ENCODE data around the gene ORAI2.
A peak's percentile ranks its signal among the peaks of the same experiment; 100 is the strongest.
"Not testable (repeated sequence)": the region's sequence is repeated elsewhere in the genome, so short reads cannot be mapped to it uniquely, and the experiment has no call there.

Gene ORAI2

GRCh38 chr7:102407910-102408309, 25.5 kb upstream of the ORAI2 start:
- Mint-ChIP-seq H3K4me1 (ENCODE audit: low read depth) (peaks cover 12% of the 10 kb centered on the region), H3K9me3 (peaks cover 6% of the 10 kb centered on the region), H3K4me3 (no peak overlapping the region), H3K36me3 (ENCODE audit: low read depth) (peaks cover 49% of the 10 kb centered on the region), H3K27me3 (ENCODE audit: low read depth) (no peaks in the 10 kb centered on the region), H3K27ac (no peak overlapping the region)

- not testable (repeated sequence) for H3K9me3 Mint-ChIP-seq; H3K27me3 Mint-ChIP-seq (ENCODE audit: low read depth); H3K4me3 Mint-ChIP-seq; H3K27ac Mint-ChIP-seq
- peaks cover 47% of the 10 kb centered on the region for H3K36me3 Mint-ChIP-seq (ENCODE audit: low read depth)
- peaks cover 14% of the 10 kb centered on the region for H3K4me1 Mint-ChIP-seq (ENCODE audit: low read depth)
Measured at GRCh38 chr7:102408530-102408929, 24.8 kb upstream of the ORAI2 start.

- Mint-ChIP-seq H3K4me3 (no peak overlapping the region), H3K27ac (peak overlapping the region; percentile 58), H3K27me3 (ENCODE audit: low read depth) (no peaks in the 10 kb centered on the region), H3K9me3 (peaks cover 6% of the 10 kb centered on the region), H3K4me1 (ENCODE audit: low read depth) (peaks cover 16% of the 10 kb centered on the region), H3K36me3 (ENCODE audit: low read depth) (peaks cover 44% of the 10 kb centered on the region)
Measured at GRCh38 chr7:102409340-102409739, 24.0 kb upstream of the ORAI2 start.

GRCh38 chr7:102410123-102410522, 23.3 kb upstream of the ORAI2 start:
- Mint-ChIP-seq H3K4me1 (ENCODE audit: low read depth) (peaks cover 18% of the 10 kb centered on the region), H3K9me3 (peaks cover 6% of the 10 kb centered on the region), H3K36me3 (ENCODE audit: low read depth) (peaks cover 44% of the 10 kb centered on the region), H3K4me3 (no peak overlapping the region), H3K27ac (peak overlapping the region; percentile 27), H3K27me3 (ENCODE audit: low read depth) (no peaks in the 10 kb centered on the region)

GRCh38 chr7:102410918-102411317, 22.5 kb upstream of the ORAI2 start:
- Mint-ChIP-seq H3K4me1 (ENCODE audit: low read depth) (peaks cover 26% of the 10 kb centered on the region), H3K9me3 (peaks cover 6% of the 10 kb centered on the region), H3K4me3 (no peak overlapping the region), H3K27me3 (ENCODE audit: low read depth) (no peaks in the 10 kb centered on the region), H3K36me3 (ENCODE audit: low read depth) (peaks cover 49% of the 10 kb centered on the region), H3K27ac (no peak overlapping the region)

GRCh38 chr7:102412548-102412947, 20.8 kb upstream of the ORAI2 start:
- Mint-ChIP-seq H3K27ac (no peak overlapping the region), H3K4me3 (no peak overlapping the region), H3K27me3 (ENCODE audit: low read depth) (no peaks in the 10 kb centered on the region), H3K9me3 (peaks cover 6% of the 10 kb centered on the region), H3K4me1 (ENCODE audit: low read depth) (peaks cover 40% of the 10 kb centered on the region), H3K36me3 (ENCODE audit: low read depth) (peaks cover 47% of the 10 kb centered on the region)

- Mint-ChIP-seq H3K4me3 (no peak overlapping the region), H3K27ac (no peak overlapping the region), H3K36me3 (ENCODE audit: low read depth) (peaks cover 43% of the 10 kb centered on the region), H3K4me1 (ENCODE audit: low read depth) (peaks cover 42% of the 10 kb centered on the region), H3K27me3 (ENCODE audit: low read depth) (no peaks in the 10 kb centered on the region), H3K9me3 (peaks cover 6% of the 10 kb centered on the region)
Measured at GRCh38 chr7:102413091-102413490, 20.3 kb upstream of the ORAI2 start.

GRCh38 chr7:102413611-102414010, 19.8 kb upstream of the ORAI2 start:
- Mint-ChIP-seq H3K27ac (peak overlapping the region; percentile 67), H3K27me3 (ENCODE audit: low read depth) (no peaks in the 10 kb centered on the region), H3K9me3 (peaks cover 6% of the 10 kb centered on the region), H3K4me3 (no peak overlapping the region), H3K36me3 (ENCODE audit: low read depth) (peaks cover 40% of the 10 kb centered on the region), H3K4me1 (ENCODE audit: low read depth) (peaks cover 45% of the 10 kb centered on the region)

GRCh38 chr7:102415685-102416225, 17.6 kb upstream of the ORAI2 start:
- Mint-ChIP-seq H3K9me3 (no peaks in the 10 kb centered on the region), H3K4me1 (ENCODE audit: low read depth) (peaks cover 57% of the 10 kb centered on the region), H3K27me3 (ENCODE audit: low read depth) (no peaks in the 10 kb centered on the region), H3K4me3 (peak overlapping the region; percentile 82), H3K36me3 (ENCODE audit: low read depth) (peaks cover 38% of the 10 kb centered on the region), H3K27ac (peak overlapping the region; percentile 99)

- peaks cover 43% of the 10 kb centered on the region for H3K36me3 Mint-ChIP-seq (ENCODE audit: low read depth)
Measured at GRCh38 chr7:102416406-102416805, 17.0 kb upstream of the ORAI2 start.

GRCh38 chr7:102417105-102417504, 16.3 kb upstream of the ORAI2 start:
- Mint-ChIP-seq H3K27ac (peak overlapping the region; percentile 99), H3K36me3 (ENCODE audit: low read depth) (peaks cover 37% of the 10 kb centered on the region), H3K4me3 (peak overlapping the region; percentile 53), H3K9me3 (no peaks in the 10 kb centered on the region), H3K27me3 (ENCODE audit: low read depth) (no peaks in the 10 kb centered on the region), H3K4me1 (ENCODE audit: low read depth) (peaks cover 62% of the 10 kb centered on the region)

More at GRCh38 chr7:102416406-102416805, 17.0 kb upstream of the ORAI2 start:
- H3K9me3 Mint-ChIP-seq: no peaks in the 10 kb centered on the region
- peak overlapping the region; percentile 99 for H3K27ac Mint-ChIP-seq
- H3K27me3 Mint-ChIP-seq (ENCODE audit: low read depth): no peaks in the 10 kb centered on the region
- H3K4me3 Mint-ChIP-seq: peak overlapping the region; percentile 82
- peaks cover 62% of the 10 kb centered on the region for H3K4me1 Mint-ChIP-seq (ENCODE audit: low read depth)

GRCh38 chr7:102418592-102418991, 14.8 kb upstream of the ORAI2 start:
- H3K4me1 Mint-ChIP-seq (ENCODE audit: low read depth): peaks cover 57% of the 10 kb centered on the region
- peaks cover 36% of the 10 kb centered on the region for H3K36me3 Mint-ChIP-seq (ENCODE audit: low read depth)
- no peaks in the 10 kb centered on the region for H3K27me3 Mint-ChIP-seq (ENCODE audit: low read depth)
- no peaks in the 10 kb centered on the region for H3K9me3 Mint-ChIP-seq
- peak overlapping the region; percentile 17 for H3K4me3 Mint-ChIP-seq
- H3K27ac Mint-ChIP-seq: peak overlapping the region; percentile 76

- Mint-ChIP-seq H3K36me3 (ENCODE audit: low read depth) (peaks cover 45% of the 10 kb centered on the region), H3K9me3 (no peaks in the 10 kb centered on the region), H3K27ac (no peak overlapping the region), H3K27me3 (ENCODE audit: low read depth) (no peaks in the 10 kb centered on the region), H3K4me3 (no peak overlapping the region), H3K4me1 (ENCODE audit: low read depth) (peaks cover 59% of the 10 kb centered on the region)
Measured at GRCh38 chr7:102421706-102422240, 11.6 kb upstream of the ORAI2 start.

GRCh38 chr7:102424129-102424551, 9.2 kb upstream of the ORAI2 start:
- Mint-ChIP-seq H3K36me3 (ENCODE audit: low read depth) (peaks cover 42% of the 10 kb centered on the region), H3K4me1 (ENCODE audit: low read depth) (peaks cover 58% of the 10 kb centered on the region), H3K4me3 (peak overlapping the region; percentile 19), H3K27ac (peak overlapping the region; percentile 100), H3K9me3 (no peaks in the 10 kb centered on the region), H3K27me3 (ENCODE audit: low read depth) (no peaks in the 10 kb centered on the region)

- Mint-ChIP-seq H3K4me3 (peak overlapping the region; percentile 59), H3K27me3 (ENCODE audit: low read depth) (no peaks in the 10 kb centered on the region), H3K27ac (peak overlapping the region; percentile 100), H3K4me1 (ENCODE audit: low read depth) (peaks cover 61% of the 10 kb centered on the region), H3K36me3 (ENCODE audit: low read depth) (peaks cover 43% of the 10 kb centered on the region), H3K9me3 (no peaks in the 10 kb centered on the region)
Measured at GRCh38 chr7:102424787-102425218, 8.6 kb upstream of the ORAI2 start.

All from T-helper 1 cell treated with Interleukin-12 subunit alpha and Interleukin-12 subunit beta and Interleukin-4 antibody, amounts not matched to agents 30 μg/mL and 1 μg/mL, for 36 hours (primary cell).